Mesothelial cell of epicardium (in vitro differentiated cells): ENCODE data around the gene PLCH2. TPM values are rescaled to one million over a fixed set of nuclear protein-coding genes. Genes with fewer than 3 reads are reported as not detected.

Experiments
- DNase-seq, 2 experiments: peaks; one replicate each; pipeline ENCODE4 v3.0.0; 2021; ENCODE audit warnings: low spot score in 2 of 2; ENCODE audit not compliant: unreplicated experiment in 2 of 2
- H3K27ac Mint-ChIP-seq: 2 replicates; pipeline ENCODE4 v1.8.0; 2021; ENCODE audit warnings: mixed read lengths
- H3K27me3 Mint-ChIP-seq: 2 replicates; pipeline ENCODE4 v1.8.0; 2021; ENCODE audit warnings: low read depth, mixed read lengths
- H3K36me3 Mint-ChIP-seq: 2 replicates; pipeline ENCODE4 v1.8.0; 2021; ENCODE audit warnings: mixed read lengths
- H3K4me1 Mint-ChIP-seq: 2 replicates; pipeline ENCODE4 v1.8.0; 2021; ENCODE audit warnings: mixed read lengths
- H3K4me3 Mint-ChIP-seq: 2 replicates; pipeline ENCODE4 v1.8.0; 2021; ENCODE audit warnings: mild to moderate bottlenecking, moderate library complexity, mixed read lengths
- H3K9me3 Mint-ChIP-seq: 2 replicates; pipeline ENCODE4 v1.8.0; 2021; ENCODE audit warnings: mixed read lengths
- total RNA-seq: library from RNA; stranded (reverse); gene quantifications from 3 replicates; pipeline ENCODE4 v1.2.1, GENCODE V29; 2021
- TF ChIP-seq, protein P1 (sequence below): fragments of 200-600 bp; sonication (generic); IDR thresholded peaks from one replicate; pipeline ENCODE4 v1.5.0; 2021; ENCODE audit warnings: antibody characterized with exemption; ENCODE audit not compliant: unreplicated experiment

Gene PLCH2
- total RNA-seq, 1 donor from 2014 or later, result 1.7 TPM

DNA sequence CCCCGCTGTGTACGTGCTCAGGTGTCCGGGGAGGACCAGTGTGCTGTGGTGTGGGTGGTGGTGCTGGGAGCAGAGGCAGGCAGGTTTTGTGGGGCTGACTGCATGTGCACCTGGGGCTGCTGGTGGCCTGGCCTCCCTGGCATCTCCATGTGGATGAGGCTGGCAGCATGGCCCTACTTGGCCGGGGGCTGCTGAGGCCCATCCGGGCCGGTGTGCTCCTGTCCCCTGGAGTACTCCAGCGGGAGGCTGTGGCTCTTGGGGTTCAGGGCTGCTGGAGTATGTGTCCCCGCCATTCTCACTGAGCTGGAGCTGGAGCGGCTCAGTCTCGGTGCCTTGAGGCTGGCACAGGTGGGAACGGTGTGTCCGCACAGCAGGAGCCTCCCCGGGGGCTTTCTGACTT is 42.9 kb upstream of the PLCH2 start:
- TF ChIP-seq, protein P1, sequence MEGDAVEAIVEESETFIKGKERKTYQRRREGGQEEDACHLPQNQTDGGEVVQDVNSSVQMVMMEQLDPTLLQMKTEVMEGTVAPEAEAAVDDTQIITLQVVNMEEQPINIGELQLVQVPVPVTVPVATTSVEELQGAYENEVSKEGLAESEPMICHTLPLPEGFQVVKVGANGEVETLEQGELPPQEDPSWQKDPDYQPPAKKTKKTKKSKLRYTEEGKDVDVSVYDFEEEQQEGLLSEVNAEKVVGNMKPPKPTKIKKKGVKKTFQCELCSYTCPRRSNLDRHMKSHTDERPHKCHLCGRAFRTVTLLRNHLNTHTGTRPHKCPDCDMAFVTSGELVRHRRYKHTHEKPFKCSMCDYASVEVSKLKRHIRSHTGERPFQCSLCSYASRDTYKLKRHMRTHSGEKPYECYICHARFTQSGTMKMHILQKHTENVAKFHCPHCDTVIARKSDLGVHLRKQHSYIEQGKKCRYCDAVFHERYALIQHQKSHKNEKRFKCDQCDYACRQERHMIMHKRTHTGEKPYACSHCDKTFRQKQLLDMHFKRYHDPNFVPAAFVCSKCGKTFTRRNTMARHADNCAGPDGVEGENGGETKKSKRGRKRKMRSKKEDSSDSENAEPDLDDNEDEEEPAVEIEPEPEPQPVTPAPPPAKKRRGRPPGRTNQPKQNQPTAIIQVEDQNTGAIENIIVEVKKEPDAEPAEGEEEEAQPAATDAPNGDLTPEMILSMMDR, result no peak
- Mint-ChIP-seq H3K4me3 (no peak overlapping the region), H3K9me3 (no peaks in the 10 kb centered on the region), H3K27me3 (peaks cover 39% of the 10 kb centered on the region), H3K4me1 (peaks cover 6% of the 10 kb centered on the region), H3K27ac (no peak overlapping the region), H3K36me3 (no peaks in the 10 kb centered on the region)
- no peak for DNase-seq

DNA sequence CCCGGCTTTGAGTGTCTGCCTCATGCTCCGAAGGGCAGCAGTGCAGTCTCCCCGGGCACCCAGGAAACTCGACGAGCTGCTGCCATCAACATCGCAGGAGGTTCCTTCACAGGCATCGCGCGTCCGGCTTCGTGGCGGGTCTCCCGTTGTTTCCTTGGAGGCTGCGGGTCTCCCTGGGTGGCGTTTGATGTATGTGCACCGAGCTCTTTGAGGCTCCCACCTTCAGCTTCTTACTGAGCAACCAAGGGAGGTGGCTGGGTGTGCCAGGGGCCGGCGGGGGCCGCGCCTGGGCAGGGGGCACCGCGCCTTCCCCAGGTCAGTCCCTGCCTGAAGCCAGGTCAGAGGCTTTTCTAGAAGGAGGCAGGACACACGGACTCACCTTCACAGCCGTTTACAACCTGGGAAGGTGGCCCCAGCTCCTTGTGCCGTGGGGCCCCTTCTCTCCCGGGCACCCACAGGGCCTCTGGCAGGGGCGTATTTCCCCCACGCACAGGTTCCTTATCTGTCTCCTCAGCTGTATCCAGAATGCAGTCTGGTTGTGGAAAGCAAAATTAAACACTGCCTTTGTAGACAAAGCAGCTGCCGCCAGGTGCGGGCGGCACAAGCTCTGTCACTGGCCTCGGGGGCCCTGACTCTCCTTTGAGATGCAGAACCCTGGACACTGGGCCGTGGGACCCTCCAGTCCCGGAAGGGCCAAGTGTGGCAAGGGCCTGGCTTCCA is 42.0 kb upstream of the PLCH2 start:
- no peak for DNase-seq
- no peak overlapping the region for H3K27ac Mint-ChIP-seq
- H3K9me3 Mint-ChIP-seq, result no peaks in the 10 kb centered on the region
- H3K27me3 Mint-ChIP-seq, result peaks cover 39% of the 10 kb centered on the region
- H3K4me3 Mint-ChIP-seq, result no peak overlapping the region
- TF ChIP-seq, protein P1, result no peak
- no peaks in the 10 kb centered on the region for H3K36me3 Mint-ChIP-seq
- peaks cover 6% of the 10 kb centered on the region for H3K4me1 Mint-ChIP-seq

DNA sequence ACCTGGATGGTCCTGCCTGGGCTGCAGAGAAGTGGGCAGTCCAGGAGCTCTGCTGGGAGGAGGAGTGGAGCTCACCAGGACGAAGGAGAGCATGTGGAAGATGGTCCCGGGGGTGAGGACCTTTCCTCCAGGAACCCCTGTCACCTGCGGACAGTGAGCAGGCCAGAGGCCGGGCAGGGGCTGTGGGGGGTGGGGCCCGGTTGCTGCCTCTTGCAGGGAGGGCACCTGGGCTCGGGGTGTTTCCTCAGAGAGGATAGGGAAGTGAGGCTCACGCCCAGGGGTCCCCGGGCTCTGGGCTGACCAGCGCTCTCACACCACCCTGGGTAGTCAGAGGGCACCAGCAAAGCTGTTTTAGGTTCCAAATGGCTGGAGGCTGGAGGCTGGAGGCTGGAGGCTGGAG is 41.0 kb upstream of the PLCH2 start:
- H3K27me3 Mint-ChIP-seq, result peaks cover 44% of the 10 kb centered on the region
- TF ChIP-seq, protein P1, result no peak
- H3K4me1 Mint-ChIP-seq, result peaks cover 6% of the 10 kb centered on the region
- no peak overlapping the region for H3K27ac Mint-ChIP-seq
- H3K9me3 Mint-ChIP-seq, result no peaks in the 10 kb centered on the region
- no peak for DNase-seq
- H3K4me3 Mint-ChIP-seq, result no peak overlapping the region
- H3K36me3 Mint-ChIP-seq, result no peaks in the 10 kb centered on the region

DNA sequence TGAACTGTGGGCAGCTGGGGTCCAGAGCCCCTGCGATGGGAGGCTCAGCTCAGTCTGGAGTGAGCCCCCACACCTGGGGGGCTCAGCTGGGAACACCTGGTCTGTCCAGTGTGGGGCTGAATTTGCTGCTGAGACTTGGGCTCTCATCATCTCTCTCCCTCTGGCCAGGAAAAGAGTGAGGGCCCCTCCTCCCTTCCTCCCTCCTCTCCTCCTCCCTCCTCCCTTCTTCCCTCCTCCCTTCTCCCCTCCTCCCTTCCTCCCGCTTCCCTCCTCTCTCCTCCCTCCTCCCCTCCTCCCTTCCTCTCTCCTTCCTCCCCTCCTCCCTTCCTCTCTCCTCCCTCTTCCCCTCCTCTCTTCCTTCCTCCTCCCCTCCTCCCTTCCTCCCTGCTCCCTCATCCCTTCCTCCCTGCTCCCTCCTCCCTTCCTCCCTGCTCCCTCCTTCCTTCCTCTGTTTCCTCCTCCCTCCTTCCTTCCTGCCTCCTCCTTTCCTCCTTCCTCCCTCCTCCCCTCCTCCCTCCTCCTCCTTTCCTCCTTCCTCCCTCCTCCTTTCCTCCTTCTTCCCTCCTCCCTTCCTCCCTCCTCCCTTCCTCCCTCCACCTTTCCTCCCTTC is 40.2 kb upstream of the PLCH2 start:
- H3K4me3 Mint-ChIP-seq, result no peak overlapping the region
- no peaks in the 10 kb centered on the region for H3K36me3 Mint-ChIP-seq
- H3K9me3 Mint-ChIP-seq, result no peaks in the 10 kb centered on the region
- DNase-seq, result no peak
- TF ChIP-seq, protein P1, result no peak
- H3K4me1 Mint-ChIP-seq, result peaks cover 6% of the 10 kb centered on the region
- peaks cover 49% of the 10 kb centered on the region for H3K27me3 Mint-ChIP-seq
- no peak overlapping the region for H3K27ac Mint-ChIP-seq

DNA sequence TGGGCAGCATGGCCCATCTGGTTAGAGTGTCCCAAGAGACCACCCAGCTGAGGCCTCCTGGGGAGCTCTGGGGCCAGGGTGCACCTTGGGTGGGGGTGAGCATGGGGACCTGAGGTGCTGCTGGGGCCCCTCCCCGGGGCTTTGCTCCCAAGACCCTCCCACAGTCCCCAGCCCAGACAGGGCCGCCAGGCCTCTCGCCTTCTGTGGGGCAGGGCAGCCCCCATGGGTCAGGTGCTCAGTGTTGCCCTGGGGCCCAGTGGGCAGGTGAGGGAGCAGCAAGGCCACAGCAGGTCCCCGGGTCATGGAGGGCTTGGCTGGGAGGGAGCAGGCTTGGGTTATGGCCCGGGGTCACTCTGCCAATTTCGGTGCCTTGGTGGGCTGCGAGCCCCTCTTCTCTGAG is 39.2 kb upstream of the PLCH2 start:
- H3K27ac Mint-ChIP-seq, result no peak overlapping the region
- peaks cover 59% of the 10 kb centered on the region for H3K27me3 Mint-ChIP-seq

More for the DNA sequence above, 39.2 kb upstream of the PLCH2 start:
- no peak for DNase-seq
- no peaks in the 10 kb centered on the region for H3K9me3 Mint-ChIP-seq
- H3K4me1 Mint-ChIP-seq, result no peaks in the 10 kb centered on the region
- H3K36me3 Mint-ChIP-seq, result no peaks in the 10 kb centered on the region
- TF ChIP-seq, protein P1, result no peak
- H3K4me3 Mint-ChIP-seq, result no peak overlapping the region
